Measurements from ENCODE around the gene ARHGAP8.

ARHGAP8 gene

GRCh38 chr22:44776605-44777363, 24.4 kb downstream of the ARHGAP8 start:
- DNase-seq (ENCODE audit: low read depth in 1 of 2, low spot score in 1 of 2), result no peak
- H3K27ac ChIP-seq (replicated peaks), result no peak overlapping the region
- no peak overlapping the region for H3K4me3 ChIP-seq (replicated peaks; ENCODE audit: insufficient read depth, low read length)
- no peak for TF ChIP-seq GABPA (IDR thresholded peaks at IDR 0.05; ENCODE audit: low read depth)
- TF ChIP-seq, protein P1, sequence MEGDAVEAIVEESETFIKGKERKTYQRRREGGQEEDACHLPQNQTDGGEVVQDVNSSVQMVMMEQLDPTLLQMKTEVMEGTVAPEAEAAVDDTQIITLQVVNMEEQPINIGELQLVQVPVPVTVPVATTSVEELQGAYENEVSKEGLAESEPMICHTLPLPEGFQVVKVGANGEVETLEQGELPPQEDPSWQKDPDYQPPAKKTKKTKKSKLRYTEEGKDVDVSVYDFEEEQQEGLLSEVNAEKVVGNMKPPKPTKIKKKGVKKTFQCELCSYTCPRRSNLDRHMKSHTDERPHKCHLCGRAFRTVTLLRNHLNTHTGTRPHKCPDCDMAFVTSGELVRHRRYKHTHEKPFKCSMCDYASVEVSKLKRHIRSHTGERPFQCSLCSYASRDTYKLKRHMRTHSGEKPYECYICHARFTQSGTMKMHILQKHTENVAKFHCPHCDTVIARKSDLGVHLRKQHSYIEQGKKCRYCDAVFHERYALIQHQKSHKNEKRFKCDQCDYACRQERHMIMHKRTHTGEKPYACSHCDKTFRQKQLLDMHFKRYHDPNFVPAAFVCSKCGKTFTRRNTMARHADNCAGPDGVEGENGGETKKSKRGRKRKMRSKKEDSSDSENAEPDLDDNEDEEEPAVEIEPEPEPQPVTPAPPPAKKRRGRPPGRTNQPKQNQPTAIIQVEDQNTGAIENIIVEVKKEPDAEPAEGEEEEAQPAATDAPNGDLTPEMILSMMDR (IDR thresholded peaks at IDR 0.05; ENCODE audit: insufficient read depth, low read length), result no peak
- no peaks in the 10 kb centered on the region for H3K27me3 ChIP-seq (ENCODE audit: insufficient read depth, poor library complexity, severe bottlenecking)

- no peak for TF ChIP-seq POLR2AphosphoS5 (IDR thresholded peaks at IDR 0.05; ENCODE audit: low read depth)
- TF ChIP-seq, protein P1 (IDR thresholded peaks at IDR 0.05; ENCODE audit: insufficient read depth, low read length), result no peak
- no peak for TF ChIP-seq SPI1 (IDR thresholded peaks at IDR 0.05; ENCODE audit: borderline replicate concordance, low read depth)
- TF ChIP-seq, protein P2, sequence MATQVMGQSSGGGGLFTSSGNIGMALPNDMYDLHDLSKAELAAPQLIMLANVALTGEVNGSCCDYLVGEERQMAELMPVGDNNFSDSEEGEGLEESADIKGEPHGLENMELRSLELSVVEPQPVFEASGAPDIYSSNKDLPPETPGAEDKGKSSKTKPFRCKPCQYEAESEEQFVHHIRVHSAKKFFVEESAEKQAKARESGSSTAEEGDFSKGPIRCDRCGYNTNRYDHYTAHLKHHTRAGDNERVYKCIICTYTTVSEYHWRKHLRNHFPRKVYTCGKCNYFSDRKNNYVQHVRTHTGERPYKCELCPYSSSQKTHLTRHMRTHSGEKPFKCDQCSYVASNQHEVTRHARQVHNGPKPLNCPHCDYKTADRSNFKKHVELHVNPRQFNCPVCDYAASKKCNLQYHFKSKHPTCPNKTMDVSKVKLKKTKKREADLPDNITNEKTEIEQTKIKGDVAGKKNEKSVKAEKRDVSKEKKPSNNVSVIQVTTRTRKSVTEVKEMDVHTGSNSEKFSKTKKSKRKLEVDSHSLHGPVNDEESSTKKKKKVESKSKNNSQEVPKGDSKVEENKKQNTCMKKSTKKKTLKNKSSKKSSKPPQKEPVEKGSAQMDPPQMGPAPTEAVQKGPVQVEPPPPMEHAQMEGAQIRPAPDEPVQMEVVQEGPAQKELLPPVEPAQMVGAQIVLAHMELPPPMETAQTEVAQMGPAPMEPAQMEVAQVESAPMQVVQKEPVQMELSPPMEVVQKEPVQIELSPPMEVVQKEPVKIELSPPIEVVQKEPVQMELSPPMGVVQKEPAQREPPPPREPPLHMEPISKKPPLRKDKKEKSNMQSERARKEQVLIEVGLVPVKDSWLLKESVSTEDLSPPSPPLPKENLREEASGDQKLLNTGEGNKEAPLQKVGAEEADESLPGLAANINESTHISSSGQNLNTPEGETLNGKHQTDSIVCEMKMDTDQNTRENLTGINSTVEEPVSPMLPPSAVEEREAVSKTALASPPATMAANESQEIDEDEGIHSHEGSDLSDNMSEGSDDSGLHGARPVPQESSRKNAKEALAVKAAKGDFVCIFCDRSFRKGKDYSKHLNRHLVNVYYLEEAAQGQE (IDR thresholded peaks at IDR 0.05; ENCODE audit: insufficient replicate concordance, low read depth), result no peak
- no peak for DNase-seq (ENCODE audit: low read depth in 1 of 2, low spot score in 1 of 2)
- Histone ChIP-seq H3K4me3 (replicated peaks; ENCODE audit: insufficient read depth, low read length) (no peak overlapping the region), H3K27ac (replicated peaks) (no peak overlapping the region), H3K27me3 (ENCODE audit: insufficient read depth, poor library complexity, severe bottlenecking) (no peaks in the 10 kb centered on the region)
Measured at GRCh38 chr22:44777364-44777755, 25.0 kb downstream of the ARHGAP8 start.

DNA sequence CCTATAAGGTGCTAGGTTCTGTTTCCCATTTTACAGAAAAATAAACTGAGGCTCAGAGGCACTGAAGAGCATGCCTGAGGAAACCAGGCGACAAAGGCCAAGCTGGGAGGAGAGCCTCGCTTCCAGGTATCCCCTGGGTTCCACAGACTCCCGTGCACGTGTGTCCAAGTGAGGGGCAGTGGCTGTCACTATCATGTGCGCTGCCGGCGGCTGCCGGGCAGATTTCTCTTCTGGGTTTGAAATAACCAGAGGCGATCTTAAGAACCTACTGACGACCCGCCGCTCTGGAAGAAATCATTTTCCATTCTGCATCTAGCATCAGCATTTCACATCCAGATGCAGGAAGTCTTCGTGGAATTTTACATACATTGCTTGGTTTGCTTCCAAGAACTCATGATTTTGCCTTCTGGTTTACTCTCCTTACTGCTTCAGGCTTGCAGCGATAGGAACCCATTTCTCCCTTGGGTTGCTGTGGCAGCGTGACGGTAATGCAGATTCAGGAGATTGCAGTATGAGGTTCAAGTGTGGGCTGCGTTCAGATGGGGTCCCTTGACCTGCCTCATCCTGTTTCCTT, 28.6 kb downstream of the ARHGAP8 start:
- no peaks in the 10 kb centered on the region for H3K27me3 ChIP-seq (ENCODE audit: insufficient read depth, poor library complexity, severe bottlenecking)
- TF ChIP-seq POLR2AphosphoS5 (IDR thresholded peaks at IDR 0.05; ENCODE audit: low read depth) (no peak), SPI1 (IDR thresholded peaks at IDR 0.05; ENCODE audit: borderline replicate concordance, low read depth) (no peak), GABPA (IDR thresholded peaks at IDR 0.05; ENCODE audit: low read depth) (no peak)
- TF ChIP-seq, protein P1 (IDR thresholded peaks at IDR 0.05; ENCODE audit: insufficient read depth, low read length), result no peak
- TF ChIP-seq, protein P2 (IDR thresholded peaks at IDR 0.05; ENCODE audit: insufficient replicate concordance, low read depth), result no peak
- no peak for DNase-seq (ENCODE audit: low read depth in 1 of 2, low spot score in 1 of 2)

More for the DNA sequence above, 28.6 kb downstream of the ARHGAP8 start:
- H3K27ac ChIP-seq (replicated peaks), result no peak overlapping the region
- H3K4me3 ChIP-seq (replicated peaks; ENCODE audit: insufficient read depth, low read length), result no peak overlapping the region

Measured in HL-60 (cell line).